Esophagus squamous epithelium (tissue), 4 donors: Measurements from ENCODE around the gene RAB30.

Experiments used
- CTCF ChIP-seq, 6 experiments: fragments of 450-650 bp in 4 of 6; fragments of 200-600 bp in 2 of 6; sonication (generic) in 2 of 6; IDR thresholded peaks; one replicate each; pipeline ENCODE4 v1.5.1; 2016 to 2019; ENCODE audit warnings: antibody characterized with exemption in 6 of 6, mild to moderate bottlenecking in 4 of 6, moderate library complexity in 4 of 6
- POLR2A ChIP-seq, 4 donors: fragments of 450-650 bp; IDR thresholded peaks; one replicate each; pipeline ENCODE4 v1.6.1; 2017; ENCODE audit warnings: antibody characterized with exemption in 4 of 4, mild to moderate bottlenecking in 4 of 4, moderate library complexity in 3 of 4

GRCh38 chr11:83073884-83074283 is 2.2 kb upstream of the RAB30 start:
- TF ChIP-seq CTCF (IDR thresholded peaks at IDR 0.05) (no peak), POLR2A (IDR thresholded peaks at IDR 0.05) (no peak)
